Mesendoderm (in vitro differentiated cells): ENCODE results near the gene ARL4D.

Source experiments
- DNase-seq: peaks from one replicate; pipeline ENCODE4 v3.0.0; 2013
- H2AK5ac ChIP-seq: 2 replicates; pipeline ENCODE4 v1.6.1; 2013; ENCODE audit warnings: low read length, inconsistent platforms
- H2BK120ac ChIP-seq: 2 replicates; pipeline ENCODE4 v1.6.1; 2013; ENCODE audit warnings: low read depth, mild to moderate bottlenecking, low read length, moderate library complexity, mixed read lengths
- H2BK15ac ChIP-seq: replicated peaks from 2 replicates; pipeline ENCODE4 v1.6.1; 2013; ENCODE audit warnings: low read depth, mild to moderate bottlenecking, moderate library complexity
- H2BK5ac ChIP-seq: 2 replicates; pipeline ENCODE4 v1.6.1; 2013; ENCODE audit warnings: low read length, inconsistent platforms
- H3K18ac ChIP-seq: 2 replicates; pipeline ENCODE4 v1.6.1; 2013; ENCODE audit warnings: mild to moderate bottlenecking, low read length, mixed read lengths
- H3K23ac ChIP-seq: one replicate; pipeline ENCODE4 v1.6.1; 2013; ENCODE audit warnings: low read length
- H3K27ac ChIP-seq: 2 replicates; pipeline ENCODE4 v1.5.1; 2013; ENCODE audit warnings: low read depth, mild to moderate bottlenecking, inconsistent platforms, low read length, moderate library complexity
- H3K27me3 ChIP-seq: 2 replicates; pipeline ENCODE4 v1.6.1; 2013; ENCODE audit warnings: low read length, control low read depth, mild to moderate bottlenecking, inconsistent platforms; ENCODE audit not compliant: insufficient read depth, poor library complexity
- H3K36me3 ChIP-seq: 2 replicates; pipeline ENCODE4 v1.6.1; 2013; ENCODE audit warnings: low read length, inconsistent platforms; ENCODE audit not compliant: control insufficient read depth, insufficient read depth
- H3K4ac ChIP-seq: one replicate; pipeline ENCODE4 v1.6.1; 2013; ENCODE audit warnings: low read depth, mild to moderate bottlenecking, low read length, moderate library complexity
- H3K4me1 ChIP-seq: 2 replicates; pipeline ENCODE4 v1.6.1; 2013; ENCODE audit warnings: low read depth, low read length, inconsistent platforms; ENCODE audit not compliant: control insufficient read depth
- H3K4me2 ChIP-seq: 2 replicates; pipeline ENCODE4 v1.6.1; 2013; ENCODE audit warnings: low read length
- H3K4me3 ChIP-seq: 2 replicates; pipeline ENCODE4 v1.5.1; 2013; ENCODE audit warnings: mild to moderate bottlenecking, low read length
- H3K56ac ChIP-seq: one replicate; pipeline ENCODE4 v1.6.1; 2013; ENCODE audit warnings: low read length
- H3K79me1 ChIP-seq: 2 replicates; pipeline ENCODE4 v1.6.1; 2013; ENCODE audit warnings: low read length, inconsistent platforms
- H3K79me2 ChIP-seq: 2 replicates; pipeline ENCODE4 v1.6.1; 2013; ENCODE audit warnings: mild to moderate bottlenecking, low read length; ENCODE audit not compliant: control insufficient read depth, insufficient read depth
- H3K9ac ChIP-seq: 2 replicates; pipeline ENCODE4 v1.6.1; 2013; ENCODE audit warnings: low read length, inconsistent platforms
- H4K5ac ChIP-seq: one replicate; pipeline ENCODE4 v1.6.1; 2013; ENCODE audit warnings: low read length
- H4K8ac ChIP-seq: one replicate; pipeline ENCODE4 v1.6.1; 2013; ENCODE audit warnings: low read depth, mild to moderate bottlenecking, control low read depth, low read length, moderate library complexity
- WGBS: extraction: QIAGEN DNeasy Blood & Tissue Kit; methylation state at CpG from one replicate; pipeline ENCODE4 v1.1.7; 2013; ENCODE audit warnings: low lambda C conversion rate, missing lambda C conversion rate; ENCODE audit not compliant: insufficient coverage; ENCODE audit errors: extremely low coverage; 5-methylcytosine and 5-hydroxymethylcytosine counted together

The ARL4D gene

DNA sequence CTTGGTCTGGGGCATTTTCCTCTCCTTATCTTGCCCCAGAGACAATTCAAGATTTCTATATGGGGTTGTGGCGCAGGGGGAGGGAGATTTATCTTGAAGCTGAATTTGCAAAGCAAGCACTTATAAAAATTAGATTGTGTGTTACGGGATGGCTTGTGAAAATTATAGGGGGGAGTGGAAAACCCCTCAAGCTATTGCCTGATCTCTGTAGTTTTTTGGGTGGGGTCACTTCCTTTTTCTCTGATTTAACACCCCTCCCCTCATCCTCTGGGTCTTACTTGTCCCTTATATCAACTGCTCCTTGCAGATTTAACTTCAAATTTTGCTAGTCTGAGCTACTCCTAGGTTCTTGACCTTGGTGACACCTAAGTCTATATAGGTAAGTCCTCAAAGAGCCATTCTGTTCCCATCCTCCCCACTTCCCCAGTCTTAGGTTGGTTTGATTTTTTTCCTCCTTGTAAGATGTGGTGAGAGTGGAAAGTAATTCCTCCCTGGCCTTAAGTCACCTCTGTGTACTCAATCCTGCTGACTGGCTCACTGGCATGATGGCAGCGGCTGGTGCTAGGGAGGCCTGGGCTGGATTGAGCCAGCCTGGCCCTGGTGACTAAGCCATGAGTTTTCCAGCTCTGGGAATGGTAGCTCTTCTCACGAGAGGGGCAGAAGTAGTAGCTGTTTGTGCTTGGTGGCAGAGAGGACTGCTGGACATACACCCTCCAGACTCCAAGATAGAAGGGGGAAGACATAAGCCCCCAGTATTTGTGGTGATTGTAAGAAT is 2.3 kb downstream of the ARL4D start:
- Histone ChIP-seq H3K79me2 (peaks cover 31% of the 10 kb centered on the region), H3K27me3 (no peaks in the 10 kb centered on the region), H3K23ac (no peak overlapping the region), H3K9ac (peak overlapping the region; percentile 91), H4K8ac (no peak overlapping the region), H3K18ac (no peak overlapping the region), H2BK120ac (no peak overlapping the region), H3K4me2 (peak overlapping the region; percentile 74), H3K4ac (no peak overlapping the region), H4K5ac (no peak overlapping the region), H2BK15ac (no peak overlapping the region), H3K27ac (no peak overlapping the region), H3K4me1 (peaks cover 15% of the 10 kb centered on the region), H2BK5ac (no peak overlapping the region), H3K4me3 (peak overlapping the region; percentile 89), H3K36me3 (peaks cover 5% of the 10 kb centered on the region), H3K79me1 (peaks cover 13% of the 10 kb centered on the region), H3K56ac (peak overlapping the region; percentile 42), H2AK5ac (no peak overlapping the region)
- no peak for DNase-seq
- WGBS = no CpG with 5 or more reads among the region's 4 CpGs

DNA sequence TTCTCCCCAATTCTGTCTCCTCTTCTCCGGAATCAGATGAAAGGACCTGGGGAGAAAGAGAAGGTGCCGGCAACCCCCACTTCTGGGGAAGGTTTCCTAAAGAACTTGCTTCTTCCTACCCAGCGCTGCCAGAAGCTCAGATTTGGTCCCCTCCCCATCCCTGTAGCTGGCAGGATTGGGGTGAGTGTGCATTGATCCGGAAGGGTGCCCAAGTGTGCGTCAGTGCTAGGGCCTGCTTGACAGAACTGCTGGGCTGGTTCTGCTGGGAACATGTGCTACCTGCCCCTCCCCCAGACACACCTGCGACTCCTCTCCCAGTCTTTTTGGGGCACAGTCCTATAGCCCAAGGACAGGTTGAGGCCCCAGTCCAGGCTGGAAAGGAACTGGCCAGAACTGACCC is 3.3 kb downstream of the ARL4D start:
- H3K9ac ChIP-seq = peak overlapping the region; percentile 91
- H4K8ac ChIP-seq = no peak overlapping the region
- H3K4me1 ChIP-seq = peaks cover 14% of the 10 kb centered on the region
- H2BK120ac ChIP-seq = no peak overlapping the region
- H3K23ac ChIP-seq = no peak overlapping the region
- H3K4me2 ChIP-seq = peak overlapping the region; percentile 14
- H3K79me2 ChIP-seq = peaks cover 31% of the 10 kb centered on the region
- H3K4me3 ChIP-seq = no peak overlapping the region
- no CpG with 5 or more reads among the region's 6 CpGs for WGBS
- no peak overlapping the region for H2AK5ac ChIP-seq
- no peak overlapping the region for H2BK5ac ChIP-seq
- DNase-seq = no peak
- H3K27me3 ChIP-seq = no peaks in the 10 kb centered on the region
- H2BK15ac ChIP-seq = no peak overlapping the region
- H4K5ac ChIP-seq = no peak overlapping the region
- H3K27ac ChIP-seq = no peak overlapping the region
- H3K18ac ChIP-seq = no peak overlapping the region
- peaks cover 5% of the 10 kb centered on the region for H3K36me3 ChIP-seq
- peak overlapping the region; percentile 45 for H3K56ac ChIP-seq
- peaks cover 13% of the 10 kb centered on the region for H3K79me1 ChIP-seq
- H3K4ac ChIP-seq = no peak overlapping the region

DNA sequence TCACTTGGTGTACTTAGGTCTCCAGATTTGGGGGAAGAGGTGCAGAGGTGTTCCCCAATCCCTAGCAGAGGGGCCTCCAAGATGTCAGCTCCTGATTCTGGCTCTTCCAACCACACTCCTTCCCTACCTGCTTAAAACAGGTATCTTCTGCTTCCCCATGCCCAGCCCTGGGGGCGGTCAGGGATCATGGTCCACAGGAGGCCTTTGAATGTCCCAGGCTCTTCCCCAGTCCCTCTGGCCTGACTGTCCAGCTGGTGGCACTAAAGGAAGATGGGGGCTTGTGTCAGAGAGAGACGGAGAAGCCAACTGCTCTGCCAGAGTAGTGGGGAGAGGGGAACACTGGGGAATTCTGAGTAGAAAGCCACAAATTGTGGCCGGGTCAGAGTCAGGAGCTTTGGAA is 3.8 kb downstream of the ARL4D start:
- Histone ChIP-seq H3K27ac (no peak overlapping the region), H2BK15ac (no peak overlapping the region), H3K18ac (no peak overlapping the region), H3K79me1 (peaks cover 13% of the 10 kb centered on the region), H2AK5ac (no peak overlapping the region), H3K4me3 (no peak overlapping the region), H2BK5ac (no peak overlapping the region), H4K5ac (no peak overlapping the region), H3K4me2 (peak overlapping the region; percentile 1), H3K23ac (no peak overlapping the region), H3K36me3 (peaks cover 5% of the 10 kb centered on the region), H3K56ac (peak overlapping the region; percentile 45), H4K8ac (no peak overlapping the region), H2BK120ac (no peak overlapping the region), H3K79me2 (peaks cover 31% of the 10 kb centered on the region), H3K4ac (no peak overlapping the region), H3K27me3 (no peaks in the 10 kb centered on the region), H3K4me1 (peaks cover 16% of the 10 kb centered on the region), H3K9ac (peak overlapping the region; percentile 2)
- DNase-seq = no peak
- WGBS = no CpG with 5 or more reads among the region's 3 CpGs

DNA sequence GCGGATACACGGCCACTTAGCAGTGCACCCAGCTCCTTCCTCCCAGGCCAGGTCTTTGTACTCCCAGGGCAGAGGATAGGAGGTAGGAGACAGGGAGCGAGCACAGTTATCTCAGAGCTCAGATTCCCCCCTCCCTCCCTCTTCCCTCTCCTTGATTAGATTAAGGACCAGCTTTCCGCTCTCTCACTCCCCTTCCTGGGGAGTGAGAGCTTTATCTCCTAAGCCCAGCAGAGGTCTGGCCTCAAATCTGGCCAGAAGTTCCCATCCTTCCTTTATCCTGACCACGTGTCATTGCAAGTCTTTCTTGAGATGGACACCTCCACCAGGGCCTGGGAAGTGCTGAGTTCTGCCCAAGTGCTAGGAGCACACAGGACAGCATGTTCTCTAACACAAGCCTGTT is 5.1 kb downstream of the ARL4D start:
- peaks cover 18% of the 10 kb centered on the region for H3K4me1 ChIP-seq
- peak overlapping the region; percentile 88 for H2AK5ac ChIP-seq
- H3K36me3 ChIP-seq = peaks cover 5% of the 10 kb centered on the region
- H3K79me1 ChIP-seq = peaks cover 13% of the 10 kb centered on the region
- peak overlapping the region; percentile 82 for H3K56ac ChIP-seq
- H4K5ac ChIP-seq = peak overlapping the region; percentile 59
- no CpG with 5 or more reads among the region's 5 CpGs for WGBS
- peak overlapping the region; percentile 47 for H3K4ac ChIP-seq
- peaks cover 31% of the 10 kb centered on the region for H3K79me2 ChIP-seq
- H2BK5ac ChIP-seq = peak overlapping the region; percentile 96
- H3K23ac ChIP-seq = no peak overlapping the region
- H2BK15ac ChIP-seq = no peak overlapping the region
- H3K27me3 ChIP-seq = no peaks in the 10 kb centered on the region
- no peak overlapping the region for H2BK120ac ChIP-seq
- H3K9ac ChIP-seq = peak overlapping the region; percentile 56
- H3K27ac ChIP-seq = peak overlapping the region; percentile 67
- H3K18ac ChIP-seq = no peak overlapping the region
- H3K4me2 ChIP-seq = no peak overlapping the region
- no peak overlapping the region for H4K8ac ChIP-seq
- peak; percentile 96 for DNase-seq
- no peak overlapping the region for H3K4me3 ChIP-seq

DNA sequence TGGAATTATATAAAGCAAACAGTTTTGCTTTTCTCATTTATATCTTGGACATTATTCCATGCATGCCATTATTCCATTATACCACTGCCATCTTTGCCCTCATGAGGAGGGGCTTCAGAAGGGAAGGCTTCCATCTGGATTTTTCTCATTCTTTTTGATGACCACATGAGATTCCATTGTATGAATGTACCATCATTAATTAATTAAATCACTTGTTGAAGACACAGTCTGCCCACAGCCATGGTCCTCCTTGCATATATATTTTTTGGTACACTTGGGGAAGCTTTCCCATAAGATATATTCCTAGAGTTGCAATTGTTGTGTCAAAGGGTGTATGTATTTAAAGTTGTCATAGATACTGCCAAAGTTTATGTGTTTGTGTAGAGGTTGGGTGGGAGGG is 7.1 kb downstream of the ARL4D start:
- Histone ChIP-seq H3K27me3 (no peaks in the 10 kb centered on the region), H2BK15ac (no peak overlapping the region), H3K27ac (no peak overlapping the region), H4K8ac (no peak overlapping the region), H3K9ac (no peak overlapping the region), H3K4ac (no peak overlapping the region), H3K4me2 (no peak overlapping the region), H3K4me1 (peaks cover 18% of the 10 kb centered on the region), H2BK5ac (no peak overlapping the region), H3K23ac (no peak overlapping the region), H2BK120ac (no peak overlapping the region), H3K18ac (no peak overlapping the region), H2AK5ac (peak overlapping the region; percentile 46), H3K36me3 (no peaks in the 10 kb centered on the region), H3K4me3 (no peak overlapping the region), H3K79me2 (peaks cover 12% of the 10 kb centered on the region), H3K79me1 (peaks cover 6% of the 10 kb centered on the region), H3K56ac (no peak overlapping the region), H4K5ac (no peak overlapping the region)
- no peak for DNase-seq
